Stomach (tissue), 4 donors: ENCODE measurements around the gene KDM2A.

Experiments used
- CTCF ChIP-seq, 7 experiments: fragments of 450-650 bp in 4 of 7; fragments of 200-600 bp in 3 of 7; sonication (generic) in 3 of 7; IDR thresholded peaks; one replicate each; pipeline ENCODE4 v1.5.1; 2016 to 2019; ENCODE audit warnings: antibody characterized with exemption in 7 of 7, control low read depth in 2 of 7, mild to moderate bottlenecking in 1 of 7
- EP300 ChIP-seq: sonication (generic); formaldehyde crosslinking; IDR thresholded peaks from one replicate; pipeline ENCODE4 v1.6.1; 2017; ENCODE audit warnings: antibody characterized with exemption
- POLR2A ChIP-seq, 4 donors: fragments of 450-650 bp; IDR thresholded peaks; one replicate each; pipeline ENCODE4 v1.6.1; 2016; ENCODE audit warnings: antibody characterized with exemption in 4 of 4, control low read depth in 2 of 4, mild to moderate bottlenecking in 1 of 4, moderate library complexity in 1 of 4
- POLR2AphosphoS5 ChIP-seq, 3 donors: sonication (generic); formaldehyde crosslinking; IDR thresholded peaks; one replicate each; pipeline ENCODE4 v1.6.1; 2016; ENCODE audit warnings: antibody characterized with exemption in 3 of 3

GRCh38 chr11:67102664-67103063 is 16.4 kb upstream of the KDM2A start:
- TF ChIP-seq CTCF (IDR thresholded peaks at IDR 0.05) (no peak), EP300 (no peak), POLR2A (IDR thresholded peaks at IDR 0.05) (no peak), POLR2AphosphoS5 (IDR thresholded peaks at IDR 0.05) (no peak)
